HEK293T (cell line): Measurements from ENCODE around the gene PRKAG2.

Experiments used
- FOXK2 ChIP-seq: fragments of 450-650 bp; IDR thresholded peaks from 2 replicates; pipeline ENCODE4 v1.6.1; 2016; ENCODE audit warnings: mild to moderate bottlenecking
- FOXM1 ChIP-seq: fragments of 450-650 bp; IDR thresholded peaks from 2 replicates; pipeline ENCODE4 v1.6.1; 2017; ENCODE audit warnings: mild to moderate bottlenecking, borderline replicate concordance
- HDGF ChIP-seq: fragments of 450-650 bp; IDR thresholded peaks from 2 replicates; pipeline ENCODE4 v1.6.1; 2017; ENCODE audit warnings: antibody characterized with exemption, borderline replicate concordance

DNA sequence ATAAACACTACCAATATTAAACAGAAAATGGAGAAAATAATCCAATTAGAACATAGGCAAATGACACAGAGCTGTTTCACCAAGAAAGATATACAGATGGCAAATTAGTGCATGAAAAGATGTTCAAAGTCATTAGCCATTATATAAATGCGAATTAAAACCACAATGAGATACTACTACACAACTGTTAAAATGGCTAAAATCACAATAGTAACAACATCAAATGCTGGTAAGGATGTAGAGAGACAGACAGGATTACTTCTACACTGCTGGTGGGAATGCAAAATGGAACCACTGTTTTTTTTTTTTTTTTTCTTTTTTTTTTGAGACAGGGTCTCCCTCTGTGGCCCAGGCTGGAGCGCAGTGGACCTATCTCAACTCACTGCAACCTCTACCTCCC is 242.3 kb downstream of the PRKAG2 start:
- TF ChIP-seq FOXK2 (no peak), HDGF (no peak), FOXM1 (no peak)
